Activated naive CD4-positive, alpha-beta T cell treated with anti-CD3 and anti-CD28 coated beads, Interleukin-2, amount 50 U/mL, for 16 hours (primary cell): Measurements from ENCODE around the gene NUTM2E.
A peak's percentile ranks its signal among the peaks of the same experiment; 100 is the strongest.
"Not testable (repeated sequence)": the region's sequence is repeated elsewhere in the genome, so short reads cannot be mapped to it uniquely, and the experiment has no call there.

ENCODE experiments used
- DNase-seq: peaks from one replicate; pipeline ENCODE4 v3.0.0-alpha.2; 2020

The NUTM2E gene, protein sequence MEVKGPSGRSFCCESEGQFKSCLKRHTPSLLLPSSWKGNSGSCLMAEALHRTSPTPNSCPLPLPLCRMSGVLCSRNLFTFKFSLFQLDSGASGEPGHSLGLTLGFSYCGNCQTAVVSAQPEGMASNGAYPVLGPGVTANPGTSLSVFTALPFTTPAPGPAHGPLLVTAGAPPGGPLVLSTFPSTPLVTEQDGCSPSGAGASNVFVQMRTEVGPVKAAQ (N-terminal part only)

DNA sequence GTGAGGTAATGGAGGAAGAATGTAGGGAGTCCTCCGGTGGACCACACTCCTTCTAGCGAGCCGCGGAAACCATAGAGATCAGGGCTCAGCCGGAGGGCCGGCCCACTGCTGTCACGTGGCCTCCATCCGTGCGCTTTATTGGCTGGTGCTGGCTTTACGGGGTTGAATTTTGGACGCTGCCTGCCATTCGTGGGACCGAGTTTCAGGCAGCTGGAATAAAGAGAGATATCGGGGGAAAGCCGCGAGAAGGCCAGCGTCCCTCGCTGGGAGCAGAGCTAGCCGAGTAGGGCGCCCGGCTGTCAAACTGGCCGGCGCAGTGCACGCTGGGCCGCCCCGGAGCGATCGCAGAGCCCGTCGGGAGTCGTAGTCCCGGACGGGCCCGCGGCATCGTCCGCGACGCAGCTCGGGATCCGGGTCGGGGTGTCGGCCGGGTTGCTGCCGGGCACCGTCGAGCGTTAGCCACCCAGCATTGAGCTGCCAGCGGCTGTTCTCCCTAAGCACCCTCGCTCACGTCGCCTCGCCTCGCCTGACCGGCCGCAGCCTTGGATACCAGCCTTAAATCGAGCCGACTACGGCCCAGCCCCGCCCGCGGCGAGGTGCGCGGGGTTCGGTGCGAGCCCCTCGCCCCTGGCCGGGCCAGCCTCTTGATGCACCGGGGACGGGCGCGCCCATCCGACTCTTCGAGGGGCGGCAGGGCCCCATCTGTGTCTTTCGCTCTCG is at the start of gene NUTM2E:
Gene NUTM2E, plus strand, starts transcription at position 244 of the 720 bp plus-strand sequence. CDS start 15,002 bp downstream, outside the sequence.
- peak; percentile 73 for DNase-seq

DNA sequence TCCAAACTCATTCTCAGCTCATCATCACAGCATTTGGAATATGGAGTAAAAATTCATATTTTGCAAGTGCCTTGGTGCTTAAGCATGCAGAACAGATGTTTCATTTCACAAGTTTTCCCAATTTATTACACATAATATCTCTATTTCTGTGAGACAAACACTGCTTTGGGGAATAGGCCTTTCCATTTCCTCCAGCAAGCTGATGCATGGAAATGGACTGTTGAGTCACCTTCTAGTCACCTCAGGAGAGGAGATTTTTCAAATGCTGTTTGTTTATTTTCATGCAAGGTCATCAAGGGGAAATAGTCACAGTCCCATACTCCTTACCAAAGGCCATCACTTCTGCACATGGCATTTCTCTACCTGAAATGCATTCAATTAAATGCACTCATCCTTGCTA is 48.5 kb upstream of the NUTM2E start:
- DNase-seq: not testable (repeated sequence)

DNA sequence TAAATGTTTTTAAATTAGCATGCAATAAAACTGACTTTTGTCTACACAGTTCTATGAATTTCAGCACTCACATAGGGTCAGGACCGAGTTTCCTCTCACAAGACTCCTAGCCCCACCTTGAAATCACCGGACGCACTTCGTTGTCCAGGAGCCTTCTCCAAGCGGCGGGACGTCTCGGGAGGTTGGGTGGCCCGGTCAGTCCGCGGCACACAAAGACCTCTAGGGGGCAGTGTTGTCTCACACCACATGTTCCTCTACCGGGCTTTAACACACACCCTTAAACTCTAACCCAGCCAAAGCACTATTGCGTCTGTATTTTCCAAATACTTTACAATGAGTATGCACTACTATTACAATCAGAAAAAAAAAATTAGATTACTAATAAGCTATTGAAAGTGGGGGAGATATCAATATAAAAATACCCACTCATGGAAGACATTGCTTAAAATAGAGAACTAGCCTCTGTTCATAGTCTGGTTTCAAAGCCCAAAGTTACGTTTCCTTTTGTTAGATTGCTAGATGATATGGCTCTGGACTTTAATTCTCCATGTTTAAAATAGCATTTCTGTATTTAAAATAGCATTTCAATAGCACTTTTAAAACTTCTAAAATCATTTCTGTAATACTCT is 47.1 kb upstream of the NUTM2E start:
- peak; percentile 56 for DNase-seq

DNA sequence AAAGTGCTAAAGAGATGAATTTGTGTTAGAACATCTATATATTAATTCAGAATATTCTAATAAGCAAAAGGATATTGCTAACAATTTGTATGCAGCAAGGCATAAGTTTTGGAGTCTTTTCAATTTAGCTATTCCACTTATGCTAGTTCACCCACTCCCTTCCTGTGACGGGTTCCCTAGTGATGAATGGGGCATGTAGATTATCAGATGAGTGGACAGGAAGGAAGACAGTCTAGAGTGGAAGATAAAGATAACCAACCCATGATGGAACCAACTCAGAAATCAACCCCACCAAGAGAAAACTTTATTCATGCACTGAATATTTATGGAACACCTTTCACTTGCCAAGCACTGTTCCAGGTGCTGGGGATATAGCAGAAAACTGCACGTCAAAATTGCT is 46.5 kb upstream of the NUTM2E start:
- DNase-seq: not testable (repeated sequence)

DNA sequence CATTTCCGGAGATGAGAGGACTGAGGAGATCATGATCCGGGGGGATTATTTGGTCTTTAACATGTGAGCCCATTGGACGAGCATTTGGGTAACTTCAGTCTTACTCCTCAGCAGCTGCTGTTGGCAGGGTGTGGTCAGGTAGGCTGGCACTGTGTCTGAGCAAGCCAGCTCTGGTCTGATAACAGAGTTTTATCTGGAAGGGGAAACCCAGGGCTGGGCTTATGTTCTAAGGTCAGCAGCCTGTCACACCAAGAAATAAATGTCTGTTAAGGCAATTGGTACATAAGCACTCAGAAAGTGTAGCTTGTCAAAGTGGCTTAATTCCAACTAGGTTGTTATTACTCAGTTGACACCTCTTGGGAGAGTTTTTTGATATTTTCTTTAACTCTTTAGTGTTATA is 45.0 kb upstream of the NUTM2E start:
- DNase-seq: not testable (repeated sequence)

DNA sequence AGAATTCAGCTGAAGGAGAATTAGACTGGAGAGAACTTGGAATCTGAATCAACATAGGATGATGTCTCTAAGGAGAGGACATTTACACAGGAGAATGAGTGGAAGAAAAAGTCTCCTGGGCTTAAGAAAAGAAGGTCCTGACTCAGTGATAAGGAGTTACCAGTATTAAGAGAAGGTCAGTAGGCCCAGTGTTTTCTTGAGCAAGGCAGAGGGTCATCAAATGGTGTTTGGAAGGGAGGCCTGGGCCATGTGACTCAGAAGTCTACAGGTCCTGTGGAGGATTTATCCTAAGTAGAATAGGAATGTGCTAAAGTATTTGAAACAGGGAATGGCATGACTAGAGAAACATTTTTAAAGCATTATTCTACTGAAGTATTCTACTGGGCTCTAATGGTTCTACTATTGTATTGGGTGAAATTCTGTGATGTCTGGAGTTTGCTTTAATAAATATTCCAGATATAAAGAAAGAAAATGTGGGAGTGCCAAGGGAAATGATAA is 39.0 kb upstream of the NUTM2E start:
- DNase-seq: not testable (repeated sequence)

DNA sequence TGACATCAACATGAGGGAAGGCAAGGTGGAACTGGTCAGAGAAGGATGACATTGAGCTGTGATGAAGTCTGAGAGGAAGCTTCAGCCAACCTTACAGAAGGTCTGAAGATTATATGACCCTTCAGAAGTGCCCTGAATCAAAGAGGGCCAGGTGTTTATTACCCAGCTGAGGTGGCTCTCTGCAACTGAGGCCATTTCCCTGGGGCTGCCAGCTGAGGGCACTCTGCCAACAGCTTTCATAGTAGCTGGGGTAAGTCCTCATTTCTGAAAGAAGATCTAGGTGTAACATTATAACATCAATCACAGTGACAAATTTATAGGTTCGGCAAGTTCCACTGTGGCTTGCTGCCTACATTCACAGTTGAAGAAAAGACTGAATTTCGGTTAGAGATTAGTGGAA is 37.2 kb upstream of the NUTM2E start:
- DNase-seq: not testable (repeated sequence)

DNA sequence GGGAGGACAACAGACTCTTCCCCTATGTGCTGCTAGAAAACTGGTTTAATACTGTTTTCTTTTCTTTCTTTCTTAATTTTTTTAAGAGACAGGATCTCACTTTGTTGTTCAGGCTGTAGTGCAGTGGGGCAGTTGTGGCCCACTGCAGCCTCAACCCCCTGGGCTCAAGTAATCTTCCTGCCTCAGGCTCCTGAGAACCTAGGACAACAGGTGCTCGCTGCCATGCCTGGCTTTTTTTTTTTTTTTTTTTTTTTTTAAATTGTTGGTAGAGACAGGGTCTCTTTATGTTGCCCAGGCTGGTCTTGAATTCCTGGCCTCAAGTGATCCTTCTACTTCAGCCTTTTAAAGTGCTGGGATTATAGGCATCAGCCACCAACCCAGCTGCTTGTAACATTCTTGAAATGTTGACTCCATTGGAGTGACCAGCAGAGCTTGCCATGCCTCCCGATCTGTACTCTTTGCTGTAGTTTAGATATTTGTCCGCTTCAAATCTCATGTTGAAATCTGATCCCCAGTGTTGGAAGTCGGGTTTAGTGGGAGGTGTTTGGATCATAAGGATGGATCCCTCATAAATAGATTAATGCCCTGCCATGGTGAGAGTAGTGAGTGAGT is 34.5 kb upstream of the NUTM2E start:
- not testable (repeated sequence) for DNase-seq

DNA sequence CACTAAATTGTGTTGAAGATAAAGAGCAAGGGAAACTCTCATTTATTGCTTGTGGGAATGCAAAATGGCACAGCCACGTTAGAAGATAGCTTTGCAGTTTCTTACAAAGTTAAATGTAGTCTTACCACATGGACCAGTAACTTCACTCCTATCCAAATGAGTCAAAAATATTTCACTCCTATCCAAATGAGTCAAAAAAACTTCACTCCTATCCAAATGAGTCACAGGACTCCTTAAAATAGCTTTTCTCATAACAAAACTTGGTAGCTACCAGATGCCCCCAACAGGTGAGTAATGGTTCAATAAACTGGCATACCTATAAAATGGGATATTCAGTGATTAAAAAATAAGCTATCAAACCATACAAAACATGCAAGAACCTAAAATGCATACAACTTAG is 27.2 kb upstream of the NUTM2E start:
- not testable (repeated sequence) for DNase-seq

DNA sequence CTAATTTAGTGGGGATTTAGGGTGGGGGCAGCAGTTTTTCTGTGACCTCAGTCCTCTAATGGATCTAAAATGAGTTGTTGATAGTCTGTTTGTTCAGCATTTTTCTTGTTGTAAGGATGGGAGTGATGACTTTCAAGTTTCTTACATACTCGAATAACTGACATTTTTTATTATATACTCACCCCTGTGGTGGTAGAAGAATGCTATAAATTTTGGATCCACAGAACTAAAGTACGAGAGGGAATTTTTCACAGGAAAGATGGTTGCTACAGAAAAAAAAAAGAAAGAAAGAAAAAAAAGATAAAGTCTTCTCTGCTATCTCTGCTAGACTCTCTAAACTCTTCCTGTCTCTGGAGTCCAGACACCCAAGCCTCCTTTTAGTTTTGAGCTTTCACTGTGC is 20.7 kb upstream of the NUTM2E start:
- not testable (repeated sequence) for DNase-seq

DNA sequence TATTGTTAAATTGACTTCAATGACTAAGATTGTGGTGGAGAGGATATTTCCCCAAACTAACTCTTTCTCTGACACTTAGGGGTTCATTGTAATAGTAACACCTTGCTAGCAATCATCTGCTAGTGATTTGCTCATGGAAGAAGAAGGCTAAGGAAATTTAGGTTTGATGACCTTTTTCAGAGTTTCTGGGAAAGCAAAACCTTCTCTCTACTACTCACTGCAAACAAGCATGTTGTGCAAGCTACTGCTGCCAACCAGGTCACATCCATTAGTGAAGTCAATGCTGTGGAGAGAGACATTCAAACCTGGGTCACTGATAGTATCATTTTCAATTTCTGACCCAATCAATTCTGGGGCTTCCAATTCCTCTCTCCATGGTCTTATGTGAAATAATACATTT is 14.6 kb upstream of the NUTM2E start:
- DNase-seq: not testable (repeated sequence)

DNA sequence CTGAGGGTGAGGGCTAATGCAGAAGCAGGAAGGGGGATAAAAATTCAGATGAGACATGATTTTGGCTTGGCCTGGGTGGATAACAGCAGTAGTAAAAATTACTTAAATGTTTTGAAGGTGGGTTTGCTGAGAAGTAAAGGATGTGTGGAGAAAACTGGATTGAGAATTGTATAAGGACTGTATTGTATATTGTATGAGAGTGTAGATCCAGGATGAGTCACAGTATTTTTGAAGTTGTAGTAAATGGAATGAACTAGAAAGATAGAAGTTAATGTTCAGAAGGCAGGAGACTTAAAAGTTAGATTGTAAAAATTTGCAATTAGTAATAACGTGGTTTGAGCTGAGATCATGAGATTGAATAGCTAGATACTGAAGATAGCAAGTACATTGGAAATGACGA is 10.2 kb upstream of the NUTM2E start:
- not testable (repeated sequence) for DNase-seq

DNA sequence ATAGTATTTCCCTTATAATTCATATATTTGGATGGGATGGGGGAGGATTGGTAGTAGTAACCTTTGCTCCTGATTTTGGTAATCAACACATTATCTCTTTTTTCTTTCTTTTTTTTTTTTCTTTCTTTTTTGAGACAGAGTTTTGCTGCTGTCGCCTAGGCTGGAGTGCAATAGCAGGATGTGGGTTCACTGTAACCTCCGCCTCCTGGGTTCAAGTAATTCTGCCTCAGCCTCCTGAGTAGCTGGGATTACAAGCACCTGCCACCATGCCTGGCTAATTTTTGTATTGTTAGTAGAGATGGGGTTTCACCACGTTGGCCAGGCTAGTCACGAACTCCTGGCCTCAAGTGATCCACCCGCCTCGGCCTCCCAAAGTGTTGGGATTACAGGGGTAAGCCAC is 3.2 kb upstream of the NUTM2E start:
- not testable (repeated sequence) for DNase-seq

DNA sequence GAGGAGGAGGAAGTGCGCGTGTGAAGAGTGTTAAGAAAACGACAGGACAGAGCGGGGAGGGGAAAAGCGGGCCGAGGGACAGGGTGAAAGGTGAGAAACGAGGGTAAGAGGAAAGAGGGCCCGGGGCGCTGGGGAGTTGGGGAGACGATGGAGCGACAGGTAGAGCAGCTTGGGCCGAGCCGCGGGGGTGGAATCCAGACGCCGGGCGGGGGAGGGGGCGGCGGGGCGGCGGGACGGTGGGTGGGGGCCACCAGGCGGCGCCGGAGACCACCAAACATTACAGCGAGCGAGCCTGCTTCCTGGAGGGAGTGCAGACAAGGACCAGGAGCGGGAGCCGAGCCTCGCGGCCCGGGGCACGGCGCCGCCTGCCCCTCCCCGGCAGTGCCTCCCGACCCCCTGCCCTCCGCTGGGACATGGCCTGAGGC is 940 bp upstream of the NUTM2E start:
- DNase-seq: peak; percentile 21

DNA sequence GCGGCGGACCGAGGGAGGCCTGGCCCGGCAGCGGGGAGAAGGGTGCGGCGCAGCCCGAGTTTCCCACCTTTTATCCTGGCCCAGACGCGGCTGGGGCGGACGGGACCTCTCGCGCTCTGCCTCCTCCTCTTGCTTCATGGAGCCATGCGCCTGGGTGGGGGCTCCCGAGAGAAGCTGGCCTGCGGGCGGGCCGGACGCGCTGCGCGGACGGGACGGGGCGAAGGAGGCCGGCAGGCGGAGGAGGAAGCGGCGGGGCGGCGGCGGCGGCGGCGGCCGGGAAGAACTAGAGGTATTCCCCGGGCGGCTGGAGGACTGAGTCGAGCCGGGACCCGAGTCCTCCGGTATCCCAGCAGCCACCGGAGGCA is 426 bp upstream of the NUTM2E start:
- DNase-seq: not testable (repeated sequence)

DNA sequence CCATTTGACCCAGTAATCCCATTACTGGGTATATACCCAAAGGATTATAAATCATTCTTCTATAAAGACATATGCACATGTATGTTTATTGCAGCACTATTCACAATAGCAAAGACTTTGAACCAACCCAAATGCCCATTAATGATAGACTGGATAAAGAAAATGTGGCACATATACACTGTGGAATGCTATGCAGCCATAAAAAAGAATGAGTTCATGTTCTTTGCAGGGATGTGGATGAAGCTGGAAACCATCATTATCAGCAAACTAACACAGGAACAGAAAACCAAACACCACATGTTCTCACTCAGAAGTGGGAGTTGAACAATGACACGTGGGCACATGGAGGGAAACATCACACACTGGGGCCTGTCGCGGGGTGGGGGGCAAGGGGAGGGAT is 7.3 kb downstream of the NUTM2E start:
- not testable (repeated sequence) for DNase-seq

DNA sequence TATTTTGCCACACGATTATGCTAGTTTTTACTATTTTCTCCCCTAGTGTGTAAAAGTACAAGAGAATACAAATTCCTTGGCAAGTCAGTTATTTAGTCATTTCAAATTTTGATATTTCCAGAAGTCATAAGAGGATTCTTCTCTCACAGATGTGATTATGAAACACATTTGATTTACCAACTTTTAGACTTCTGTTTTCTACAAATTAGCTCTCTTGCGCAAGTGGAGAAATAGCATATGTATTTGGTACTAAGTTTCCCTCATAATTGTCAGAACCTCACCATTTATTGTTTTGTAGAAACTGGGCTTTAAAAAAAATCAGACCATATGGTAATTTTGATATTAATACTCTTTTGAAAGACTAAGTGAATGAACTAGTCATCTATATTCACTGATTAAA is 9.4 kb downstream of the NUTM2E start:
- not testable (repeated sequence) for DNase-seq

DNA sequence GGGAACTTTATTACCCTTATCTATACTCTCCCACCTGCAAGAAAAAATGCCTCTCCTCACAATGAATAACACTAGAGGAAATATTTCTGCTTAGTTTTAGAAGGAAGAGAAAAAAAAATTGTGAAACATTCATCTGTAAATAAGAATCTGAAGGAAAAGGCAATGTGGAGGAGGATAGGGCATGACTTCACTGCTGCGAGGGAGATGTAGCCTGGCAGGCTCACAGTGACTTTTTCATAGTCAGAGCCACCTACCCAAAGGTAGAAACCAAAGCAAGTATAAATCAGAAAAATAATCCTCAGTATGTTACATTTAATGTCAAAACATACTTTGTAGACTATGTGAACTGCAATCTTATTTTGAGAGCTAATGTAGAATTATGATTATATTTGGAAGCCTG is 10.4 kb downstream of the NUTM2E start:
- DNase-seq: not testable (repeated sequence)

DNA sequence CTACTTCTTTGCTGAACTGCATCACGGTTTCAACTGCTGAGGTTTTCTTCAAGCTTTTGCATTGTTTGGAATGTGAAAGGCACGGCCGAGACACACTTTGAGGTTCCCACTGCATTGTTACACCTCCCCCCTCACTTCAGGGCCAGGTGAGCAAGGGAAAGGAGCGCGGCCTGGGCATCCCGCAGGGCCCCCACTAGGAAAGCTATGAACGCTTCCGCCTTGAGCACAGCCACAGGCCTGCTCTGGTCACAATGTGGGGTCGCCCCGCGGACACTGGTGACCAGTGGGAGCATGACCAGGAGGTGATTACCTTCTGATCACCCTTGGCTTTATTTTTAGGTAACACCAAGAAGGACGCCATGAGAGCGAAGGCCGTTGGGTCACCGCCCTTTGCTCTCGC is 11.9 kb downstream of the NUTM2E start:
- DNase-seq: not testable (repeated sequence)

DNA sequence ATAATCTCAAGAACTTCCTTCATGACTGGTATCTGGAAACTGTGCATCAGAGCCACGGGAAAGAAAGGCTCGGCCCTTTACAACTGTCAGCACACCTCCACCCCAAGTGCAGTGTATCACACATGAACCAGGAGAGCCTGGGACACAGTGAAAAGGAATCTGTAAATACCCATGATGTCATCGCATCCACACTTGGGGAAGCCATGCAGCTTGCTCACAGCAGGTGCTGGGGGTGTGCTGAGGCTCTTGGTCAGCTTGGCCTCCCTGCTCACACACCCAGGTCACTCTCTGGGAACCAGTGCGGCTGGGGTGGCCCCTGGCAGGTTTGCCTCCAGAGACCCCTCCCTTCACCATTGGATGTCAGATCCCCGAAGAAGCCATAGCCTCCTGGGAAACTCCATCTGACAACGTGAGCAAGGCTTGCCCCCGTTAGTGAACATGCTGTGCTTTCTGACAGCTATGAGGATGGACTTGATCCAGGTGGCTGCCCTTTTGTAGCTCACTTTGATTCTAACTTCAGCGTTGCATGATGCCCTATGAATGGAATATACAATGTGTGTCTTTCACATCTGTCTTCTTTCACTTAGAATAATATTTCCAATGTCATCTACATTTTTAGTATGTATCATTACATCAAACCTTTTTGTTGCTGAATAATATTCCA is 26.8 kb downstream of the NUTM2E start:
- DNase-seq: not testable (repeated sequence)

DNA sequence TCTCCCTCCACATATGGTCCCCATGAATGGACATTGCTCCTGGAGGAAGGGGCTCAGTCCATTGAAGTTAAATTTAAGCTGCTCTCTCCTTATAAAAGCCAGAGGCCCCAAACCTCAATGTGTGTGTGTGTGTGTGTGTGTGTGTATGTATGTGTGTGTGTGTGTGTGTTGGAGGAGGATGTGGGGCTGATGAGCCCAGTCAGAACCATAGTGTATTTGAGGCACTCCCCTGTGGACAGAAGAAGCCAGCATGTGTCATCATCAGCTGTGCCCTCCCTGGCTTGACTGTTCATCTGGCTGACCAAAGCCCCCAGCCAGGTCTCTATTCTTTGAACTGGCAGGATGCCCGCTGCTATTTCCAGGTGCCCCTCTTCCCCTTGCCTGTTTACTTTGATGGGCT is 35.7 kb downstream of the NUTM2E start:
- not testable (repeated sequence) for DNase-seq

DNA sequence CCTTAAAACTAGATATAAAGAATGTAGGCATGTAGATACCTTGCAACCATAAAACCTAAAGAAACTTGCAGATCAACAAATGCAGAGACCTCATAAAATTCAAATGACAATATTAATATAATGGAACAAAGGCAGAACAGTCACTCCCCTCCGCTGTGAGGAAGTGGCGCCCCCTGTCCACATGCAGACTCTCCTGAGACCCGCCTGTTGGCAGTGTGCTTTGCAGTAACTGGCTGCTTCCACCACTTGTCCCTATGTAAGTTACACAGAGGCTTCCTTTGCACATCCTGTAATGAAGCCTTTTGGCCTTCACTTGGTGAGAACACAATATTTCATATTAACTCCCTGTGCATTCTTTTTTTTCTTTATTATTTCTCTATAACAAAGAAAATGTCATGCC is 36.3 kb downstream of the NUTM2E start:
- not testable (repeated sequence) for DNase-seq
